ENCODE data around the gene CAMK2G.
A peak's percentile ranks its signal among the peaks of the same experiment; 100 is the strongest.
"Not testable (repeated sequence)": the region's sequence is repeated elsewhere in the genome, so short reads cannot be mapped to it uniquely, and the experiment has no call there.

The CAMK2G gene

GRCh38 chr10:73874267-73875138, at the start of gene CAMK2G:
CAMK2G (minus strand) TSS chr10:73874555; CDS start chr10:73874461, 94 bp downstream.
- peak; percentile 87 for DNase-seq

- DNase-seq = no peak
Observed at GRCh38 chr10:73922864-73923133, 48.4 kb upstream of the CAMK2G start.

- DNase-seq = no peak
Observed at GRCh38 chr10:73922007-73922863, 47.9 kb upstream of the CAMK2G start.

- DNase-seq = no peak
Observed at GRCh38 chr10:73920089-73920488, 45.7 kb upstream of the CAMK2G start.

- not testable (repeated sequence) for DNase-seq
Observed at GRCh38 chr10:73919481-73919880, 45.1 kb upstream of the CAMK2G start.

- no peak for DNase-seq
Observed at GRCh38 chr10:73917566-73918305, 43.4 kb upstream of the CAMK2G start.

GRCh38 chr10:73916761-73917470, 42.6 kb upstream of the CAMK2G start:
- no peak for DNase-seq

- DNase-seq = no peak
Observed at GRCh38 chr10:73915206-73915851, 41.0 kb upstream of the CAMK2G start.

GRCh38 chr10:73914036-73914435, 39.7 kb upstream of the CAMK2G start:
- no peak for DNase-seq

- no peak for DNase-seq
Observed at GRCh38 chr10:73911553-73912004, 37.2 kb upstream of the CAMK2G start.

GRCh38 chr10:73910764-73911552, 36.6 kb upstream of the CAMK2G start, which contains the start of gene PLAU:
PLAU (plus strand) TSS chr10:73911132; CDS start chr10:73911556, 424 bp downstream.
- no peak for DNase-seq

- DNase-seq = no peak
Observed at GRCh38 chr10:73910401-73910763, 36.0 kb upstream of the CAMK2G start.

GRCh38 chr10:73909540-73910115, 35.3 kb upstream of the CAMK2G start:
- no peak for DNase-seq

GRCh38 chr10:73908853-73909539, 34.6 kb upstream of the CAMK2G start:
- DNase-seq = peak; percentile 96

GRCh38 chr10:73907841-73908517, 33.6 kb upstream of the CAMK2G start:
- DNase-seq = peak; percentile 75

- peak; percentile 97 for DNase-seq
Observed at GRCh38 chr10:73906524-73907447, 32.4 kb upstream of the CAMK2G start.

- DNase-seq = no peak
Observed at GRCh38 chr10:73905256-73906020, 31.1 kb upstream of the CAMK2G start.

GRCh38 chr10:73902351-73902750, 28.0 kb upstream of the CAMK2G start:
- DNase-seq = no peak

Measured in fibroblast of skin of right quadriceps (primary cell).